MM.1S (cell line): ENCODE measurements around the gene PCDH8.
"Not testable (repeated sequence)": the region's sequence is repeated elsewhere in the genome, so short reads cannot be mapped to it uniquely, and the experiment has no call there.

ENCODE experiments used
- DNase-seq: peaks from one replicate; pipeline ENCODE4 v3.0.0-alpha.2; 2015
- H2AFZ ChIP-seq: fragments of 300-600 bp; sonication (generic); 2 replicates; pipeline ENCODE4 v1.6.0; 2016; ENCODE audit warnings: antibody characterized with exemption, low read length
- H3F3A ChIP-seq: fragments of 300-600 bp; sonication (generic); 2 replicates; pipeline ENCODE4 v1.6.1; 2016; ENCODE audit warnings: mild to moderate bottlenecking, antibody characterized with exemption, low read length, moderate library complexity, mixed read lengths; ENCODE audit not compliant: insufficient read depth
- H3K27ac ChIP-seq: fragments of 300-600 bp; sonication (generic); 2 replicates; pipeline ENCODE4 v1.5.1; 2016; ENCODE audit warnings: mild to moderate bottlenecking, low read length
- H3K27me3 ChIP-seq: fragments of 300-600 bp; sonication (generic); replicated peaks from 2 replicates; pipeline ENCODE4 v1.6.0; 2016; ENCODE audit warnings: low read length; ENCODE audit not compliant: insufficient read depth
- H3K36me3 ChIP-seq: fragments of 300-600 bp; sonication (generic); replicated peaks from 2 replicates; pipeline ENCODE4 v1.6.1; 2016; ENCODE audit warnings: mild to moderate bottlenecking, low read length, mixed read lengths; ENCODE audit not compliant: insufficient read depth
- H3K4me1 ChIP-seq: fragments of 300-600 bp; sonication (generic); 2 replicates; pipeline ENCODE4 v1.6.1; 2016; ENCODE audit warnings: low read length, mixed read lengths
- H3K4me2 ChIP-seq: fragments of 300-600 bp; sonication (generic); 2 replicates; pipeline ENCODE4 v1.6.0; 2016; ENCODE audit warnings: low read depth, low read length
- H3K4me3 ChIP-seq: fragments of 300-600 bp; sonication (generic); 2 replicates; pipeline ENCODE4 v1.5.1; 2016; ENCODE audit warnings: low read length, mixed read lengths
- H3K79me2 ChIP-seq: fragments of 300-600 bp; sonication (generic); 2 replicates; pipeline ENCODE4 v1.6.1; 2016; ENCODE audit warnings: mixed run types, low read length, mixed read lengths
- H3K9ac ChIP-seq: fragments of 300-600 bp; sonication (generic); 2 replicates; pipeline ENCODE4 v1.6.1; 2016; ENCODE audit warnings: low read length, mixed read lengths
- H3K9me2 ChIP-seq: fragments of 300-600 bp; sonication (generic); replicated peaks from 2 replicates; pipeline ENCODE4 v1.6.1; 2016; ENCODE audit warnings: mild to moderate bottlenecking, low read length, mixed read lengths; ENCODE audit not compliant: insufficient read depth
- H3K9me3 ChIP-seq: fragments of 300-600 bp; sonication (generic); replicated peaks from 2 replicates; pipeline ENCODE4 v1.6.1; 2016; ENCODE audit warnings: mild to moderate bottlenecking, low read length, mixed read lengths; ENCODE audit not compliant: insufficient read depth
- H4K20me1 ChIP-seq: fragments of 300-600 bp; sonication (generic); 2 replicates; pipeline ENCODE4 v1.6.1; 2016; ENCODE audit warnings: mild to moderate bottlenecking, low read length, moderate library complexity, mixed read lengths; ENCODE audit not compliant: insufficient read depth
- CTCF ChIP-seq: fragments of 300-600 bp; sonication (generic); IDR thresholded peaks from 2 replicates; pipeline ENCODE4 v1.5.1; 2016; ENCODE audit warnings: antibody characterized with exemption, low read length, mixed read lengths
- EZH2 ChIP-seq: fragments of 300-600 bp; sonication (generic); optimal IDR thresholded peaks from 2 replicates; pipeline ENCODE3; 2017; ENCODE audit warnings: low read depth, mild to moderate bottlenecking, antibody characterized with exemption, low read length, mixed read lengths
- EZH2phosphoT487 ChIP-seq: fragments of 300-600 bp; sonication (generic); IDR thresholded peaks from 2 replicates; pipeline ENCODE4 v1.6.1; 2018; ENCODE audit warnings: antibody characterized with exemption, low read length

The PCDH8 gene

GRCh38 chr13:52827839-52828238 lies 20.6 kb downstream of the PCDH8 start:
- Histone ChIP-seq H3K4me3 (no peak overlapping the region), H3K27ac (no peak overlapping the region), H3K9me3 (no peaks in the 10 kb centered on the region), H3K4me2 (no peak overlapping the region), H3K36me3 (no peaks in the 10 kb centered on the region), H3K79me2 (no peaks in the 10 kb centered on the region), H3K4me1 (no peaks in the 10 kb centered on the region), H3K27me3 (no peaks in the 10 kb centered on the region), H3F3A (no peaks in the 10 kb centered on the region), H4K20me1 (no peaks in the 10 kb centered on the region), H2AFZ (no peak overlapping the region), H3K9ac (no peak overlapping the region), H3K9me2 (no peaks in the 10 kb centered on the region)
- TF ChIP-seq EZH2 (no peak), EZH2phosphoT487 (no peak), CTCF (no peak)
- no peak for DNase-seq

GRCh38 chr13:52817886-52818285 lies 30.6 kb downstream of the PCDH8 start:
- not testable (repeated sequence) for H3F3A ChIP-seq, H3K9me3 ChIP-seq, H3K4me2 ChIP-seq, H3K79me2 ChIP-seq, H3K9ac ChIP-seq, H4K20me1 ChIP-seq, H3K27ac ChIP-seq, DNase-seq, H2AFZ ChIP-seq, H3K4me3 ChIP-seq, H3K36me3 ChIP-seq, H3K4me1 ChIP-seq, H3K9me2 ChIP-seq, H3K27me3 ChIP-seq

GRCh38 chr13:52815330-52815729 lies 33.1 kb downstream of the PCDH8 start:
- TF ChIP-seq EZH2 (no peak), EZH2phosphoT487 (no peak)
- DNase-seq: no peak
- Histone ChIP-seq H3K36me3 (no peaks in the 10 kb centered on the region), H2AFZ (no peak overlapping the region), H3K9ac (no peak overlapping the region), H3K27ac (no peak overlapping the region), H3K4me1 (no peaks in the 10 kb centered on the region), H3K79me2 (no peaks in the 10 kb centered on the region), H3K4me2 (no peak overlapping the region), H3K9me2 (no peaks in the 10 kb centered on the region), H4K20me1 (no peaks in the 10 kb centered on the region), H3F3A (no peaks in the 10 kb centered on the region), H3K27me3 (no peaks in the 10 kb centered on the region), H3K4me3 (no peak overlapping the region), H3K9me3 (no peaks in the 10 kb centered on the region)

- Histone ChIP-seq H2AFZ (no peak overlapping the region), H3K9me3 (no peaks in the 10 kb centered on the region), H3K79me2 (no peaks in the 10 kb centered on the region), H3K4me2 (no peak overlapping the region), H4K20me1 (no peaks in the 10 kb centered on the region), H3K4me3 (no peak overlapping the region), H3K9me2 (no peaks in the 10 kb centered on the region), H3F3A (no peaks in the 10 kb centered on the region), H3K27me3 (no peaks in the 10 kb centered on the region), H3K27ac (no peak overlapping the region), H3K36me3 (no peaks in the 10 kb centered on the region), H3K4me1 (no peaks in the 10 kb centered on the region), H3K9ac (no peak overlapping the region)
- TF ChIP-seq EZH2phosphoT487: no peak
- DNase-seq: no peak
These were observed 35.5 kb downstream of the PCDH8 start for GRCh38 chr13:52812941-52813340.

- H3K4me2 ChIP-seq: no peak overlapping the region
- no peaks in the 10 kb centered on the region for H4K20me1 ChIP-seq
- no peaks in the 10 kb centered on the region for H3K36me3 ChIP-seq
- no peak for TF ChIP-seq EZH2
- TF ChIP-seq EZH2phosphoT487: no peak
- TF ChIP-seq CTCF: no peak
- H3K27me3 ChIP-seq: no peaks in the 10 kb centered on the region
- H3F3A ChIP-seq: no peaks in the 10 kb centered on the region
- no peaks in the 10 kb centered on the region for H3K79me2 ChIP-seq
- no peak overlapping the region for H3K4me3 ChIP-seq
- no peak for DNase-seq
- H3K9ac ChIP-seq: no peak overlapping the region
- H2AFZ ChIP-seq: no peak overlapping the region
- H3K9me2 ChIP-seq: no peaks in the 10 kb centered on the region
- no peak overlapping the region for H3K27ac ChIP-seq
- no peaks in the 10 kb centered on the region for H3K9me3 ChIP-seq
- H3K4me1 ChIP-seq: no peaks in the 10 kb centered on the region
These were observed 36.6 kb downstream of the PCDH8 start for GRCh38 chr13:52811841-52812240.
